Neuronal stem cell (in vitro differentiated cells): ENCODE data around the gene MACROD2.

Experiments
- DNase-seq: peaks from one replicate; pipeline ENCODE4 v3.0.0-alpha.2; 2013; ENCODE audit warnings: low spot score
- H2AFZ ChIP-seq: one replicate; pipeline ENCODE4 v1.6.1; 2013; ENCODE audit warnings: mild to moderate bottlenecking, low read length, inconsistent platforms
- H2AK5ac ChIP-seq: 2 replicates; pipeline ENCODE4 v1.6.1; 2013; ENCODE audit warnings: low read depth, mild to moderate bottlenecking, inconsistent platforms, low read length, moderate library complexity, mixed read lengths
- H2BK120ac ChIP-seq: 2 replicates; pipeline ENCODE4 v1.6.1; 2013; ENCODE audit warnings: low read depth, mild to moderate bottlenecking, inconsistent platforms, low read length, moderate library complexity, mixed read lengths
- H2BK12ac ChIP-seq: one replicate; pipeline ENCODE4 v1.6.1; 2013; ENCODE audit warnings: low read length, inconsistent platforms
- H2BK15ac ChIP-seq: 2 replicates; pipeline ENCODE4 v1.6.1; 2013; ENCODE audit warnings: mild to moderate bottlenecking, low read length, inconsistent platforms, mixed read lengths
- H2BK5ac ChIP-seq: one replicate; pipeline ENCODE4 v1.6.1; 2013; ENCODE audit warnings: inconsistent platforms, mild to moderate bottlenecking, low read length, moderate library complexity
- H3K14ac ChIP-seq: one replicate; pipeline ENCODE4 v1.6.1; 2013; ENCODE audit warnings: low read length, inconsistent platforms
- H3K18ac ChIP-seq: 2 replicates; pipeline ENCODE4 v1.6.1; 2013; ENCODE audit warnings: low read length, inconsistent platforms
- H3K23ac ChIP-seq: 2 replicates; pipeline ENCODE4 v1.6.1; 2013; ENCODE audit warnings: low read depth, mild to moderate bottlenecking, mixed read lengths, low read length, inconsistent platforms; ENCODE audit not compliant: poor library complexity
- H3K27ac ChIP-seq: replicated peaks from 3 replicates; pipeline ENCODE4 v1.5.1; 2013; ENCODE audit warnings: low read length, inconsistent platforms
- H3K27me3 ChIP-seq, 3 experiments: 2 replicates each; pipeline ENCODE4 v1.6.1; 2013; ENCODE audit warnings: low read length in 3 of 3, mild to moderate bottlenecking in 2 of 3, inconsistent platforms in 1 of 3, low read depth in 1 of 3, mixed read lengths in 1 of 3, moderate library complexity in 1 of 3; ENCODE audit not compliant: control insufficient read depth in 3 of 3, insufficient read depth in 3 of 3
- H3K36me3 ChIP-seq, 2 donors: replicated peaks in 1 of 2; 2 replicates each; pipeline ENCODE4 v1.6.1; 2013; ENCODE audit warnings: low read length in 2 of 2; ENCODE audit not compliant: control insufficient read depth in 2 of 2, insufficient read depth in 2 of 2
- H3K4ac ChIP-seq: 2 replicates; pipeline ENCODE4 v1.6.1; 2013; ENCODE audit warnings: inconsistent platforms, mild to moderate bottlenecking, low read length, moderate library complexity
- H3K4me1 ChIP-seq, 2 donors: 1 replicate in 1 of 2; 2 replicates in 1 of 2; pipeline ENCODE4 v1.6.1; 2013; ENCODE audit warnings: low read length in 2 of 2, low read depth in 1 of 2; ENCODE audit not compliant: control insufficient read depth in 2 of 2, insufficient read depth in 1 of 2
- H3K4me2 ChIP-seq: one replicate; pipeline ENCODE4 v1.6.1; 2013; ENCODE audit warnings: mild to moderate bottlenecking, low read length, inconsistent platforms; ENCODE audit not compliant: insufficient read depth, poor library complexity, severe bottlenecking
- H3K4me3 ChIP-seq, 2 donors: 2 replicates each; pipeline ENCODE4 v1.5.1; 2013; ENCODE audit warnings: low read length in 2 of 2, mild to moderate bottlenecking in 2 of 2, inconsistent platforms in 1 of 2, moderate library complexity in 1 of 2
- H3K79me1 ChIP-seq: one replicate; pipeline ENCODE4 v1.6.1; 2013; ENCODE audit warnings: low read depth, mild to moderate bottlenecking, inconsistent platforms, low read length, moderate library complexity
- H3K9ac ChIP-seq: one replicate; pipeline ENCODE4 v1.6.1; 2013; ENCODE audit warnings: mild to moderate bottlenecking, low read depth, low read length, inconsistent platforms; ENCODE audit not compliant: poor library complexity
- H3K9me3 ChIP-seq, 2 donors: replicated peaks in 1 of 2; 2 replicates each; pipeline versions ENCODE3 to v1.6.1; 2013; ENCODE audit warnings: low read length in 2 of 2, mild to moderate bottlenecking in 2 of 2, inconsistent platforms in 1 of 2, low read depth in 1 of 2, mixed read lengths in 1 of 2, moderate library complexity in 1 of 2; ENCODE audit not compliant: control insufficient read depth in 2 of 2, insufficient read depth in 1 of 2
- H4K8ac ChIP-seq: one replicate; pipeline ENCODE4 v1.6.1; 2013; ENCODE audit warnings: low read depth, mild to moderate bottlenecking, inconsistent platforms, low read length, moderate library complexity
- H4K91ac ChIP-seq: one replicate; pipeline ENCODE4 v1.6.1; 2013; ENCODE audit warnings: low read length, low read depth, mild to moderate bottlenecking, inconsistent platforms; ENCODE audit not compliant: poor library complexity
- WGBS, 2 donors: extraction: QIAGEN DNeasy Blood & Tissue Kit; methylation state at CpG; one replicate each; pipeline ENCODE4 v1.1.7; 2013; ENCODE audit warnings: missing lambda C conversion rate in 2 of 2, mixed read lengths in 1 of 2; ENCODE audit not compliant: insufficient read length in 2 of 2, insufficient replicate concordance in 1 of 2; ENCODE audit errors: extremely low coverage in 2 of 2; 5-methylcytosine and 5-hydroxymethylcytosine counted together

Gene MACROD2

DNA sequence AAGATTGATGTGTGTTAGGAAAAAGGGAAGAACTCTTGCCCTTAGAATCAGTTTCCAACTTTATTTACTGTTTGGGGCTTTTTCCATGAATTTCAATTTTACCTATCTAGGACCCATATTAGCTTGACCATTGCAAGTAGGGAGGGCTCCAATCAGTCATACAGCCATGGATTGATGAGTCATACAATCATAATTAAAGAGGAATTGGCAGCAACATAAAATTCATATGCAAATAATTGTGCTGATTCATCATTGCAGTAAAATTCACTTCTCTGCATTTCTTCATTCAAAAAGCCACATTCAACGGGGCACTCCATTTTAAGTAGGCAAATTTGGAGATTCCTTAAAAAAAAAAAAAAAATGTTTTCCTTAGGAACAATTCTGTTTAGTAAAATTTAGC lies 1561.6 kb downstream of the MACROD2 start:
- Histone ChIP-seq H3K4me1 (peaks cover 0 to 7% of the 10 kb centered on the region in 2 donors), H3K79me1 (no peaks in the 10 kb centered on the region), H4K91ac (no peak overlapping the region), H2AK5ac (no peak overlapping the region), H3K36me3 (no peaks in the 10 kb centered on the region), H4K8ac (no peak overlapping the region), H2BK12ac (no peak overlapping the region), H2BK120ac (no peak overlapping the region), H3K18ac (no peak overlapping the region), H3K4ac (no peak overlapping the region), H2AFZ (no peak overlapping the region), H3K9ac (no peak overlapping the region), H3K27me3 (no peaks in the 10 kb centered on the region), H3K27ac (no peak overlapping the region), H3K14ac (no peak overlapping the region), H2BK15ac (no peak overlapping the region), H3K4me2 (no peak overlapping the region), H3K4me3 (no peak overlapping the region), H3K9me3 (peaks cover 4 to 28% of the 10 kb centered on the region in 2 donors), H3K23ac (no peak overlapping the region), H2BK5ac (no peak overlapping the region)
- WGBS, 2 donors = no CpG with 5 or more reads among the region's 1 CpG
- DNase-seq = no peak

DNA sequence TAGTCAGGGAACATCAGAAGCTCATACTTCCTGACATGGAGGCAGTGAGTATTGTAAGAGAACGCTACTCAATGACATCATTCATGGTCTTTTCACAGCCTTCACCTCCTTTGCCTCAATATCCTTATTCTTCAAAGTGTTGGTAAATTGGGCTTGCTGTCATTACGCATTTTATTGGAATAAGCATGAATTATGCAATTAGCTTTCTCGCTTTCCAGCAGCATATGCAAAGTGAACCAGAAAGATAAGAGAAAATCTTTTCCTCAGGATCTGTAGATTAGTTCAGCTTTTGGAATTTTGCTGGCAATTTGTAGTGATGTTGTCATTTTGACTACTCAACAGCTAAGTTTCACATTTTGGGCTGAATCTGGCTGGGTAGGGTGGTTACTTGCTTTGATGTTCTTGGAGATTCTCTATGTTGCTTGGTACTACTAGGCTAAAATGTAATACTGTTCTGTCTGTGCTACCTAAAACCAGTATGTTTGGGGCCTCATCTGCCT lies 1565.8 kb downstream of the MACROD2 start:
- no peak overlapping the region for H3K9ac ChIP-seq
- no peak overlapping the region for H3K23ac ChIP-seq
- H4K8ac ChIP-seq = no peak overlapping the region
- H3K4me3 ChIP-seq = no peak overlapping the region
- no peaks in the 10 kb centered on the region for H3K27me3 ChIP-seq
- no peak for DNase-seq
- no peak overlapping the region for H3K4ac ChIP-seq
- no peak overlapping the region for H2BK15ac ChIP-seq
- no CpG with 5 or more reads among the region's 3 CpGs for WGBS, 2 donors
- H3K36me3 ChIP-seq = no peaks in the 10 kb centered on the region
- H2BK120ac ChIP-seq = no peak overlapping the region
- no peak overlapping the region for H3K4me2 ChIP-seq
- H3K14ac ChIP-seq = no peak overlapping the region
- H2BK5ac ChIP-seq = no peak overlapping the region
- no peak overlapping the region for H2AK5ac ChIP-seq
- no peak overlapping the region for H2BK12ac ChIP-seq
- H2AFZ ChIP-seq = peak overlapping the region; percentile 46
- no peak overlapping the region for H3K27ac ChIP-seq
- peaks cover 0 to 4% of the 10 kb centered on the region in 2 donors for H3K9me3 ChIP-seq
- H4K91ac ChIP-seq = no peak overlapping the region
- peaks cover 0 to 11% of the 10 kb centered on the region in 2 donors for H3K4me1 ChIP-seq
- no peaks in the 10 kb centered on the region for H3K79me1 ChIP-seq
- no peak overlapping the region for H3K18ac ChIP-seq

DNA sequence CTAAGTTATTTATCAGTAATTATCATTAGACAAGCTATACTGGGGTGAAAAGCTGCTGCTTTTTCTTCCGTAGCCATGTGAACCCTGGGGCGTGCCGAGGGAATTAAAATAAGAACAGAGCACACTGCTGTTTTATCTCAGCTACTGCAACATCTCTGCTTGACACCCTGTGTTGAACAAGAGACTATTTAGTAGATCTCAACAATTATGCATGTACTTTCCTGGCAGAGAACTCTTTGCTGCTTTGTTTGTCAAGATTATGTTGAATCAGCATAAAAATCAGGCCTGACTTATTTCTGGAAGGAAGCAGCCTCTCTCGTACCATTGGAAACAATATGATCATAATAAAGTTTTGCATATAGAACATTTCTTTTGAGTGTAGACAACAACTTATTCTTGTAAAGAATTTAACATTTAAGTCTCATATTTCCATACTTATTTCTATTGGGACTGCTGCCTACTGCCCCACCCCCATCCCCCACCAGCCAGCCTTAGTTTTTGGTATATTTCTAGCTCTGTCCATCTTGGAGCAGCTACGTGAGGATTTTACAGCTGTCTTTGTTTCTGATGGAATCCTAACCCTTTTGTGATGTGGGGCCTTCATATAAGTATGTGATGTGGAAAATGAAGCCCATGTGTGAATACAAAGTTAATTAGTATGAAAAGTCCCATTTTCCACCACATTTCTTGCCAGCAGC lies 1566.5 kb downstream of the MACROD2 start:
- H3K4ac ChIP-seq = no peak overlapping the region
- no peak overlapping the region for H3K4me3 ChIP-seq
- H3K36me3 ChIP-seq = no peaks in the 10 kb centered on the region
- no peak overlapping the region for H4K8ac ChIP-seq
- no peak overlapping the region for H3K27ac ChIP-seq
- H4K91ac ChIP-seq = no peak overlapping the region
- H2BK5ac ChIP-seq = no peak overlapping the region
- H3K4me1 ChIP-seq = peaks cover 0 to 11% of the 10 kb centered on the region in 2 donors
- no peak overlapping the region for H3K4me2 ChIP-seq
- H2BK12ac ChIP-seq = no peak overlapping the region
- no CpG with 5 or more reads among the region's 5 CpGs for WGBS, 2 donors
- H3K18ac ChIP-seq = no peak overlapping the region
- peak overlapping the region; percentile 46 for H2AFZ ChIP-seq
- no peak overlapping the region for H3K14ac ChIP-seq
- no peak overlapping the region for H3K9ac ChIP-seq
- no peaks in the 10 kb centered on the region for H3K27me3 ChIP-seq
- no peaks in the 10 kb centered on the region for H3K79me1 ChIP-seq
- no peak overlapping the region for H2AK5ac ChIP-seq
- peaks cover 0 to 4% of the 10 kb centered on the region in 2 donors for H3K9me3 ChIP-seq
- H2BK15ac ChIP-seq = no peak overlapping the region
- DNase-seq = no peak
- H2BK120ac ChIP-seq = no peak overlapping the region
- no peak overlapping the region for H3K23ac ChIP-seq

- H4K91ac ChIP-seq = no peak overlapping the region
- H3K4me3 ChIP-seq = no peak overlapping the region
- no peak overlapping the region for H2BK12ac ChIP-seq
- H2BK5ac ChIP-seq = no peak overlapping the region
- no peaks in the 10 kb centered on the region for H3K27me3 ChIP-seq
- no peak overlapping the region for H3K14ac ChIP-seq
- no peaks in the 10 kb centered on the region for H3K36me3 ChIP-seq
- H3K4ac ChIP-seq = no peak overlapping the region
- peaks cover 0 to 11% of the 10 kb centered on the region in 2 donors for H3K4me1 ChIP-seq
- H2BK15ac ChIP-seq = no peak overlapping the region
- no peaks in the 10 kb centered on the region for H3K79me1 ChIP-seq
- no peak for DNase-seq
- no peak overlapping the region for H3K27ac ChIP-seq
- H3K18ac ChIP-seq = no peak overlapping the region
- no peak overlapping the region for H3K9ac ChIP-seq
- H4K8ac ChIP-seq = no peak overlapping the region
- WGBS, 2 donors = no CpG with 5 or more reads among the region's 4 CpGs
- H3K9me3 ChIP-seq = peaks cover 0 to 4% of the 10 kb centered on the region in 2 donors
- H3K4me2 ChIP-seq = no peak overlapping the region
- H3K23ac ChIP-seq = no peak overlapping the region
- H2BK120ac ChIP-seq = no peak overlapping the region
- H2AFZ ChIP-seq = no peak overlapping the region
- no peak overlapping the region for H2AK5ac ChIP-seq
Observed at GRCh38 chr20:15563836-15564235, 1568.5 kb downstream of the MACROD2 start.
